GM18861 (cell line): ENCODE data around the gene GFI1B.

Source experiments
- ATAC-seq: cut with Tn5 transposase; IDR thresholded peaks from one replicate; pipeline ENCODE4 v1.9.1; 2021; ENCODE audit not compliant: unreplicated experiment

The GFI1B gene

GRCh38 chr9:132978451-132979131 lies at the start of gene GFI1B:
GFI1B (plus strand) TSS chr9:132978694; CDS start chr9:132986679, 7,985 bp downstream.
- ATAC-seq: no peak

- no peak for ATAC-seq
Measured at GRCh38 chr9:132931178-132931735, 47.2 kb upstream of the GFI1B start.

- ATAC-seq: no peak
Measured at GRCh38 chr9:132935026-132935425, 43.5 kb upstream of the GFI1B start.

GRCh38 chr9:132937463-132937901 lies 41.0 kb upstream of the GFI1B start:
- no peak for ATAC-seq

DNA sequence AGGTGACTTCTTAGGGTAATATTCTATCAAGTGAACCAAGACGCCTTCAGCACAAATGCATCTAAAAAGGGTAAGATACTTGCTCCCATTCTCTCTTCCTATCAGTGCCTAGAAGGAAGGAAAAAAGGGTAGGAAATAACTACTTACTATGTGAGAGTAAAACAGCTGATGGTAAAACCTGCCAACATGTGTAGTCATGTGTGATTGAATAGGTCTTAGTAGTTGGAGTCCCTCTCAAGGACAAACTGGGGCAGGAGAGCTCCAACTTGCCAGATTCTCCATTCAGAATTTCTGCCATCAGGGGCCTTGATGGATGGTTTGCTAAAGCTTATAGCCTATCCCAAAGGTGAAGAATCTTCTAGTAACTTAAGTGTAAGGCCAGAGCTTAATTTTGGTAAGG lies 39.3 kb upstream of the GFI1B start:
- no peak for ATAC-seq

DNA sequence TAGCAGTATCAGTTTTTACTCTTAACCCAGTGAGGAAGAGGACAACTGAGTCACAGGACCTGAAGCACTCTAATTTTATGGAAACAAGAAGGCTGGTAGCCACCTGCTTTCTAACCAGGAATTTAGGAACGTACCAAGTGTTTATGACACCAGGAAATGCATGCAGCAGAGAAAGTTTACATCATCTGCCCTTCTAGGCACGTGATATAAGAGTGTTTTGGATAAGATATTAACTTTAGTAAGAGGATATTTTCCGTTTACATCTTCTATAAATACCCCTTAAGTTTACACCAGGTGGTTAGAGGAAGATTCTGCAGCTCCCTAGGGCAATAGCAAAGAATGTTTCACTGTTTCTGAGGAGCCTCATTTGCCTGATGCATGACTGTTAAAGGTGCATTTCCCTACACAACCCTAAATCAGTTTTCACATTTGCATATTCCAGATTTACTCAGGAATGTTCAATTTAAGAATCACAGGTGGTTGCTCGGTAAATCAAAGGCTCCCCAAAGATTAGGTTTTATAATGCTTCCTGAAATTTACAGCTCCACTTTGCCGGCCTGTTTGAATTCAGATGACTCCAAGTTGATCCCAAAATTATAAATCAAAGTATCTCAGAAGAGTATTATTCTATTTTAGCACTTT lies 35.8 kb upstream of the GFI1B start:
- no peak for ATAC-seq

DNA sequence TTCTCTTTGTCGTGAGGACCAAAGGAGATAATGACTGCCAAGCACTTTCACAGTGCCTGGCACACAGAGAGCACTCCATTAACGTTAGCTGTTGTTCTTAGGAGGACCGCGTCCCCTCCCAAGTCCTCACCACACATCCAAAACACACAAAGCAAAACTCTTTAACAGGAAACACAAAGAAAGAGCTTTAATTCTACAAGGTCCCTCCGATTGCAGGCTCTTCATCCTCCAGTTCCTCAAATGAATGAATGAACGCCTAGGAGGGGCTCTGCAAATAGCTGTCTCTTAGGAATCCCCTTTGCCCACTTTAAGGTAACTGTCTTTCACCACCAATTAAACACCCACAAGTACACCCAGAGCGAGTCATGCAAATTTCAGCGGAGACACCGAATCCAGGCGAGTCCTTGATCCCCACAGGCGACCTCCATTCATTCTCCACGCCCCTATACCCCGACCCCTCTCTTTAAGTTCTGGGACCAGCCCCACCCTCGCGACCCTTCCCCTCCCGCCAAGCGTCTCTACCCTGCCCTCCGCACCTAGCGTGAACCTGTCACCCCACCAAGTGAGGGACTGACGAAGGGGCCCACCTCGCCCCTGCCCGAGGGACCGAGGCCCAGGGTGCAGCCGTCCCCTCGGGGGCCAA lies 34.7 kb upstream of the GFI1B start:
- no peak for ATAC-seq

DNA sequence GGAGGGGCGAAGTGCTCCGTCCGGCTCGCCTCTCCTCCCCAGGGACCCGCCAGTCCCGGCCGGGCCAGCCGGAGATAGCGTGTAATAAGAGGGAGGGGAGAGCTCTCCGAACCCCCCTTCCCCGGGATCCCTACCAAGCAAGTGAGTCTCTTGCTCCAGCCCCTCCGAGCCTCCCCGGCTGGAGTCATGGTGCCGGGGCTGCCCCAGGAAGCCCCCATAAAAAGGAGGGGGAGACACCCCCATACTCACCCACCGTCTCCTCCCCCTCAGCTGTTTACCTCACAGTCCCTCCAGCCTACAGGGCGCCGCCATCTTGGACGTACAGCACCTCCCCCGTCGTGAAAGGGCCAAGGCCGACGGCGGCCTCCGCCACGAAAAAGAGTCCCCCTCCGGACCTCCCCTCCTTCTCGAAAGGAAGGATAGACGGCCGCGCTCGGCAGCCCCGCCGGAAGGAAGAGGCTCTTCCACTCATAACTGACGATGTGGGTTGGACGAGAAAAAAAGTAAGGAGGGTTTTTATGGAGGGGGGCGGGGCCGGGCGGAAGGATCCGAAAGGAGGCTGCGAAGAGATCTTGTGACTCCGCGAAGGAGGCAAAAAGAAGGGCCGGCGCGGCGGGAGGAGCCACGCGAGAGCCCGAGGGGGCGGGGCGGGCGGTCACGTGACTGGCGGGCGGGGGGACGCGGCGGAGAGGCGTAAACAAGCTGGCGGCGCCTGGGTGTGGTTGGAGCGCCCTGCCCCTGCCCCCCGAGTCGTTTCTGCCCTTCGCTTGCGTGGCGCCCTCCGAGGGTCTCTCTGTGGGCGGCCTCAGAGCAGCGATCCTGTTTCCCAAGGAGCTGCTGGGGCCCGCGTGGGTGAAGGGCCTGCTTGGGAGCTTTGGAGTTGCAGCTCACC lies 34.0 kb upstream of the GFI1B start, which contains the start of gene TSC1:
TSS of gene TSC1 (minus strand) at position 323 of the 892 bp plus-strand sequence. CDS start 15,744 bp downstream, outside the sequence.
- peak; percentile 37 for ATAC-seq

DNA sequence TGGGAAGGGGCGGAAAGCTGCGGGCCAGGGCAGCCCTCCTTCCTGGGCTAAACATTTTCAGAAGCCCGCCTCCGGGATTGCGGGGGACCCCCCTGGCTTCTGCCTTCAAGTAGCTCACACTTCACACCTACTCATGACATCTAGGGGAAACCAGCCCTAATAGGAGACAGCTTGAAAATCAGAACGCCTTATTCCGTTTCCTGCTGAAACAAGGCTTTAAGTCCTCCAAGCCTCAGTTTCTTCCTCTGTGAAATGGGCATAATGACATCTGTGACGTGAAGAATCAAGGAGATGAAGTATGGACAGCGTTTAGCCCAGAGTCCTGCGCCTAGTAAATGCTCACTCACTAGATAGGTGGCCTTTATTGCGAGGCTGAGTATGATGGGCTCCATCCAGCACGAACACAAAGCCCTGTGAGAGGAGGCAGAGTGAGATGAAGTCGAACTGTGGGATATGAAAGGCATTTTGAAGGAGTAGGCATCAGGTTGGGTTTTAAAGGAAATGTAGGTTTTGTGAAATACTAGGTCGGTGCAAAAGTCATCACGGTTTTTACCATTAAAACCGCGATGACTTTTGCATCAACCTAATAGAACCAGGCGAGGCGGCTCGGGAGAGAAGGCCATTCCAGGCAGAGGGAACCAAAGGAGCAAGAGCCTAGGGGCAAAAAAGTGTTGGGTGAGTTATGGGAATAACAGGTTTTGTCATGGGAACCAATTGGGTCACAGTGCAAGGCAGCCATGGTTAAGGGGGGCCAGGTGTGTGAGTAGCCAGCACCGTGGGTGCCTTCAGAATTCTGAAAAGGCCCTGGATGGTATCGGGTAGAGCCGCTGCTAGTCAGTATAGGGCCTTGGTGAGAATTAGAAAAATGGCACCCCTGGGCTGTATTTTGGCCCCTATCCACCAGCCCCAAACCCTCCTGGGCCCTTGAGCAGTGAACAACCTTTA lies 33.0 kb upstream of the GFI1B start:
- peak; percentile 1 for ATAC-seq

DNA sequence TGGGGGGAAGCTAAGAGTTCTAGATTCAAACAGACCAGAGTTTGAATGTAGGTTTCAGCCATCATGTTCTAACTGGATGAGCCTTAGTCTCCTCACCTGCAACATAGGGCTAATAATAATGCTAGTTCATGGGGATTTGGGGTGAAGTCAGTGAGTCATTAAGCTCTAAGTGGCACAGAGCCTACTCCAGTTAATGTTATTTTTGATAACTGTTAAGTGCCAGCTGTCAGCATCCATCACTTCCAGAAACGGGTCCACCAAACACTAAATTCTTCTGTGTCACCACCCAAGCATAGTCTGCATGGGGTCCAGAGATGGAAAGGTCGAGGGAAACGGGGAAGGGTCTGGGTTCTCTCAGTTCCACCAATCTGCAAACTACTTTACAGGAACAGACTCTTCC lies 32.3 kb upstream of the GFI1B start:
- ATAC-seq: no peak

GRCh38 chr9:132946631-132947295 lies 31.7 kb upstream of the GFI1B start:
- no peak for ATAC-seq

DNA sequence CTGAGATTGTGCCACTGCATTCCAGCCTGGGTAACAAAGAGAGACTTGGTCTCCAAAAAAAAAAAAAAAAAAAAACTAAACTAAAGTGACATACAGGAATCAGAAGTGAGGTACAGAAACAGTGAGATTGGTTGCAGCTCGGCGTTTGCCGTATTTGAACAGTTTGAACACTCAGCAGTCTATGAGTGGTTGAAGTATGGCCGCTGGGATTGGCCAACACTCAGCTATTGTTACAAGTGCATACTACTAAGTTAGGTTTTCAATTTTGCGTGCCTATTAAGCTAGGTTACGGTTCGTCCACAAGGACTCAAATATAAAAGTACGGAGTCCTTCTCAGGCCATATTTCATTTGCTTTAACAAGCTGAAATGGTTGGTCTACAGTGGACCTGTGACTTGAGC lies 30.7 kb upstream of the GFI1B start:
- ATAC-seq: no peak

DNA sequence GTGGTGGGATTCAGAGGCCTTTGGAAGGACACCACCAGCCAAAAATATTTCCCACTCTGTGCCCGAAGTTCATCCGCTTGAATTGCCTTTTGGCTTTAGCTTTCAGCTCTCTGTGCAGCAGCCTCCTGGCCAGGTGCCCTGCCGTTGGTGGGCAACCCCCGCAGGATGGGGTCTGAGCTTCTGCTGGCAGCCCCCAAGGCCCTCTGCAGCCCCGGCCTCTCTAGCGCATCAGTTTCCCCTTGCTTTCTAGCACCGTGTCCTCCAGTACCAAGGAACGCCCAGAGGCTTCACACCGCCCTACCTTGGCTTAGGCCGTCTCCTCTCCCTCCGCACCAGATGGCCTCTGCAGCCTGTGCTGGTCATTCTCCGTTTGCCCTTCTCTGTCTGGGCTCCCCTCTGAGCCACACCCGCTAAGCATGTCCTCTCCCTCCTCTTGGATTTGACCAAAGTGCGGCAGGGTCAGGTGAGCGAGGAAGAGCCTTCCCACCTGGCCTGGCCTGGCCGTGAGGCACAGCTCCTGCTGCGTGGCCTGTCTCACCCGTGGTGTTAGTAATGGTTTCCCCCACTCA lies 29.9 kb upstream of the GFI1B start:
- no peak for ATAC-seq

- ATAC-seq: no peak
Measured at GRCh38 chr9:132949709-132950108, 28.8 kb upstream of the GFI1B start.

GRCh38 chr9:132955123-132955522 lies 23.4 kb upstream of the GFI1B start:
- ATAC-seq: no peak

DNA sequence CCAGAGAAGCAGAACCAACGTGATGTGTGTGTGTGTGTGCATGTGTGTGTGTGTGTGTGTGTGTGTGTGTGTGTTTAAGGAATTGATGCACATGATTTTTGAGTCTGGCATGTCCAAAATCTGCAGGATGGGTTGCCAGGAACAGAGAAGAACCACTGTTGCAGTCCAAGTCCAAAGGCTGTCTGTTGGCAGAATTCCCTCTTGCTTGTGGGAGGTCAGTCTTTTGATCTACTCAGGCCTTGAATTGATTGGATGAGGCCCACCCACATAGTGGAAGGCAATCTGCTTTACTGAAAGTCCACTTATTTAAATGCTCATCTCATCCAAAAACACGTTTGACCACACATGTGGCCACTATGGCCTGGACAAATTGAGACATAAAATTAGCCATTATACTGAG lies 22.7 kb upstream of the GFI1B start:
- ATAC-seq: no peak

- ATAC-seq: no peak
Measured at GRCh38 chr9:132957805-132958204, 20.7 kb upstream of the GFI1B start.

DNA sequence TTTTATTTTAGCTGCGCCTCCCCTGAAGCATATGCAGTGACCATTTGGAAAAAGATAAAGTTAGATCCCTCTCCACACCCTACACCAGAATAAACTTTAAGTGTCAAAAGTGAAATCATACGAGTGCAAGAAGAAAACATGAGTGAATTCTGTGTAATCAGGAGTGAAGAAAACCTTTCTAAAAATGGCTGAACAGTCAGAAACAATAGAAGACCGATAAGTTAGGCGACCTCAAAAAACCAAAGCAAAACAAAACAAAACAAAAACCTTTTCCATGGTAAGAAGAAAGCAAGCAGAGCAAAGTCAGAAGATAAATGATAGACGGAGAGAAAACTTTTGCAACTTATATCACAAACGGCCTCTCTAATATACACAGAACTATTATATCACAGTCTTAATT lies 17.5 kb upstream of the GFI1B start:
- no peak for ATAC-seq

DNA sequence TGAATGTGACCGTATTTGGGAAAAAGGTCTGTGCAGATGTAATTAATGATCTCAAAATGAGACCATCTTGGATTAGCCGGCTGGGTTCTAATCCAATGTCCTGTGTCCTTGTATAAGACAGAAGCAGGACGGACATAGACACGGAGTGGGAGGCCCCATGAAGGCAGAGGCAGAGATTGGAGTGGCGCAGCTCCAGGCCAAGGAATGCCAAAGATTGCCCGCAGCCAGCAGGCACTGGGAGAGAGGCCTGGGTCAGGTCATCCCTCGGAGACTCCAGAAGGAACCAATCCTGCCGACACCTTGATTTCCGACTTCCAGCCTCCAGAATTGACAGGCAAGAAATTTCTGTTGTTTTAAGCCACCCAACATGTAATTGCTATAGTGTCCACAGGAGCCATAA lies 13.0 kb upstream of the GFI1B start:
- no peak for ATAC-seq
